Loucy (cell line): ENCODE results near the gene TNFRSF14.

Experiments used
- CTCF ChIP-seq: fragments of 200-600 bp; sonication (generic); conservative IDR thresholded peaks from 2 replicates; pipeline ENCODE4 v1.5.1; 2014; ENCODE audit warnings: mild to moderate bottlenecking, antibody characterized with exemption, low read length
- EZH2phosphoT487 ChIP-seq: fragments of 200-600 bp; IDR thresholded peaks from 2 replicates; pipeline ENCODE4 v1.6.1; 2018; ENCODE audit warnings: antibody characterized with exemption, mild to moderate bottlenecking, moderate library complexity, borderline replicate concordance

- no peak for TF ChIP-seq CTCF
- no peak for TF ChIP-seq EZH2phosphoT487
Measured at GRCh38 chr1:2584686-2585317, 28.6 kb downstream of the TNFRSF14 start.
